Ovary (tissue), 9 donors: Measurements from ENCODE around the gene ARHGEF12. TPM values are rescaled to one million over a fixed set of nuclear protein-coding genes. Genes with fewer than 3 reads are reported as not detected.

Experiments
- DNase-seq, 5 donors: peaks; one replicate each; pipeline ENCODE4 v3.0.0-alpha.2; 2019 to 2020
- H3K27ac ChIP-seq, 2 donors: fragments of 200-600 bp; one replicate each; pipeline versions ENCODE4 v1.5.1 to v1.8.0; 2019 to 2022
- H3K27me3 ChIP-seq: fragments of 200-600 bp; one replicate; pipeline ENCODE4 v1.8.0; 2022
- H3K36me3 ChIP-seq: fragments of 200-600 bp; sonication (generic); one replicate; pipeline ENCODE4 v1.5.1; 2019
- H3K4me1 ChIP-seq: one replicate; pipeline ENCODE4 v1.8.1; 2013; ENCODE audit warnings: mild to moderate bottlenecking, moderate library complexity; ENCODE audit not compliant: insufficient read depth
- H3K4me3 ChIP-seq: fragments of 200-600 bp; sonication (generic); one replicate; pipeline ENCODE4 v1.5.1; 2017
- H3K9me3 ChIP-seq, 2 donors: fragments of 200-600 bp in 1 of 2; sonication (generic) in 1 of 2; one replicate each; pipeline versions ENCODE4 v1.5.1 to v1.8.1; 2013 to 2019; ENCODE audit warnings: mild to moderate bottlenecking in 1 of 2, moderate library complexity in 1 of 2
- CTCF ChIP-seq, 3 donors: fragments of 450-650 bp in 2 of 3; fragments of 200-600 bp in 1 of 3; IDR thresholded peaks; one replicate each; pipeline versions ENCODE4 v1.5.1 to v1.8.0; 2016 to 2022; ENCODE audit warnings: antibody characterized with exemption in 3 of 3, mild to moderate bottlenecking in 1 of 3
- EP300 ChIP-seq: sonication (generic); formaldehyde crosslinking; IDR thresholded peaks from one replicate; pipeline ENCODE4 v1.6.1; 2017; ENCODE audit warnings: antibody characterized with exemption
- POLR2A ChIP-seq: fragments of 450-650 bp; IDR thresholded peaks from one replicate; pipeline ENCODE4 v1.6.1; 2017; ENCODE audit warnings: antibody characterized with exemption, mild to moderate bottlenecking, moderate library complexity
- WGBS, 3 donors: extraction: QIAGEN DNeasy Blood & Tissue Kit in 1 of 3; methylation state at CpG; one replicate each; pipeline versions ENCODE4 v1.1.5 to v1.1.7; 2013 to 2017; 5-methylcytosine and 5-hydroxymethylcytosine counted together
- intact Hi-C, 4 donors: fragments of 100-400 bp; cut with DNase I; formaldehyde crosslinking; loops; one replicate each; pipeline versions ENCODE4 v1.11.0 to v1.15.1; 2022 to 2023
- polyA plus RNA-seq, 2 donors: library from polyadenylated mRNA; stranded (reverse); fragments of 200-250 nt in 1 of 2; fragments of 350-450 nt in 1 of 2; fragmentation: Illumina TruSeq in 1 of 2; extraction: RNeasy Lipid Tissue Mini Kit (QIAGEN cat#74804) in 1 of 2; gene quantifications; one replicate each; pipeline ENCODE4 v1.2.3, GENCODE V29; 2013 to 2014
- total RNA-seq, 7 donors: library from RNA; depleted of rRNA in 2 of 7; stranded (reverse); fragments of >200 nt in 2 of 7; fragmentation: NEBNext Ultra II Directional in 3 of 7; extraction: Animal tissue kit (Norgen Biotek cat#: 25700) in 3 of 7; gene quantifications; one replicate each; pipeline versions ENCODE4 v1.1.0 to v1.2.4, GENCODE V29; 2016 to 2023
- donor health status: DM: no; HTN: no; CAD: no; lungs with moderate emphysema.
- donor health status: DM: no; HTN: no; CAD: no.
- donor health status: Bipolar disorder and iron deficiency.
- donor health status: DM: yes; HTN: yes; CAD: no.
- donor health status: DM: no; HTN: no; CAD: no.
- donor health status: DM: yes; HTN: yes; CAD: no.

Gene ARHGEF12
- total and polyA plus RNA-seq, 9 donors: 22.1 to 92.9 (median 69.3) TPM

- TF ChIP-seq EP300: no peak
- TF ChIP-seq POLR2A: no peak
- no peaks in the 10 kb centered on the region for H3K9me3 ChIP-seq
- no peak overlapping the region for H3K27ac ChIP-seq
- no peaks in the 10 kb centered on the region for H3K36me3 ChIP-seq
- no peaks in the 10 kb centered on the region for H3K4me1 ChIP-seq
- intact Hi-C loops: no loop called here
- H3K4me3 ChIP-seq: no peak overlapping the region
- no peaks in the 10 kb centered on the region for H3K27me3 ChIP-seq
- DNase-seq: no peak
Measured at GRCh38 chr11:120391292-120391691, 55.1 kb downstream of the ARHGEF12 start.

- DNase-seq: no peak
- Histone ChIP-seq H3K36me3 (no peaks in the 10 kb centered on the region), H3K4me3 (no peak overlapping the region), H3K27ac (no peak overlapping the region), H3K27me3 (no peaks in the 10 kb centered on the region), H3K9me3 (no peaks in the 10 kb centered on the region), H3K4me1 (no peaks in the 10 kb centered on the region)
- 95 to 97% (median 96%) methylated on average over 1 of the region's 1 CpG for WGBS, 3 donors
- intact Hi-C loops: no loop called here
- TF ChIP-seq EP300: no peak
- no peak for TF ChIP-seq POLR2A
- TF ChIP-seq CTCF (IDR thresholded peaks at IDR 0.05): no peak
Measured at GRCh38 chr11:120391854-120392253, 55.6 kb downstream of the ARHGEF12 start.

GRCh38 chr11:120392314-120392713 is 56.1 kb downstream of the ARHGEF12 start:
- Histone ChIP-seq H3K27ac (no peak overlapping the region), H3K4me1 (no peaks in the 10 kb centered on the region), H3K36me3 (no peaks in the 10 kb centered on the region), H3K4me3 (no peak overlapping the region), H3K9me3 (no peaks in the 10 kb centered on the region), H3K27me3 (no peaks in the 10 kb centered on the region)
- TF ChIP-seq CTCF (IDR thresholded peaks at IDR 0.05): no peak
- no peak for TF ChIP-seq POLR2A
- no peak for TF ChIP-seq EP300
- intact Hi-C loops: no loop called here
- no peak for DNase-seq
- 16 to 27% (median 17%) methylated on average over 6 of the region's 6 CpGs for WGBS, 3 donors

GRCh38 chr11:120392793-120393192 is 56.6 kb downstream of the ARHGEF12 start:
- DNase-seq: no peak
- WGBS, 3 donors: 56 to 71% (median 62%) methylated on average over 2 of the region's 2 CpGs
- Histone ChIP-seq H3K9me3 (no peaks in the 10 kb centered on the region), H3K27ac (no peak overlapping the region), H3K4me1 (no peaks in the 10 kb centered on the region), H3K27me3 (no peaks in the 10 kb centered on the region), H3K4me3 (no peak overlapping the region), H3K36me3 (no peaks in the 10 kb centered on the region)
- TF ChIP-seq POLR2A: no peak
- TF ChIP-seq CTCF (IDR thresholded peaks at IDR 0.05): no peak
- no peak for TF ChIP-seq EP300
- intact Hi-C loops: no loop called here

GRCh38 chr11:120394119-120394518 is 57.9 kb downstream of the ARHGEF12 start:
- 76 to 99% (median 95%) methylated on average over 2 of the region's 2 CpGs for WGBS, 3 donors
- DNase-seq: no peak
- no peaks in the 10 kb centered on the region for H3K27me3 ChIP-seq

More at GRCh38 chr11:120394119-120394518, 57.9 kb downstream of the ARHGEF12 start:
- intact Hi-C loops: no loop called here
- Histone ChIP-seq H3K4me3 (no peak overlapping the region), H3K27ac (no peak overlapping the region), H3K36me3 (no peaks in the 10 kb centered on the region), H3K4me1 (no peaks in the 10 kb centered on the region), H3K9me3 (no peaks in the 10 kb centered on the region)
- TF ChIP-seq POLR2A: no peak
- TF ChIP-seq CTCF (IDR thresholded peaks at IDR 0.05): no peak
